WTC11 (cell line): ENCODE data around the gene SPINK1. TPM values are rescaled to one million over a fixed set of nuclear protein-coding genes. Genes with fewer than 3 reads are reported as not detected.

Source experiments
- ATAC-seq: fragments of 200-7000 bp; cut with Tn5 transposase; 2 replicates; pipeline ENCODE4 v1.10.0; 2021; ENCODE audit warnings: mild to moderate bottlenecking, moderate library complexity
- CTCF ChIA-PET: fragments of 300-600 bp; sonication (Branson Sonifier 250); formaldehyde crosslinking; loops from one replicate; lab custom pipeline; 2021; ENCODE audit warnings: antibody characterized with exemption; lab: Charles Lee
- POLR2A ChIA-PET: fragments of 350-600 bp; sonication (Branson Sonifier 250); formaldehyde crosslinking; loops from one replicate; lab custom pipeline; 2021; ENCODE audit warnings: antibody characterized with exemption; lab: Charles Lee
- DNase-seq: peaks from one replicate; pipeline ENCODE4 v3.0.0; 2021; ENCODE audit warnings: low spot score
- H3K27ac Mint-ChIP-seq: 2 replicates; pipeline ENCODE4 v1.8.0; 2021; ENCODE audit warnings: mixed read lengths
- H3K27me3 Mint-ChIP-seq: 2 replicates; pipeline ENCODE4 v1.8.0; 2021; ENCODE audit warnings: low read depth, mild to moderate bottlenecking, moderate library complexity, mixed read lengths
- H3K36me3 Mint-ChIP-seq: 2 replicates; pipeline ENCODE4 v1.8.0; 2021; ENCODE audit warnings: mixed read lengths
- H3K4me1 Mint-ChIP-seq: 2 replicates; pipeline ENCODE4 v1.8.0; 2022; ENCODE audit warnings: mixed read lengths
- H3K4me3 Mint-ChIP-seq: 2 replicates; pipeline ENCODE4 v1.8.0; 2021; ENCODE audit warnings: mild to moderate bottlenecking, moderate library complexity, mixed read lengths
- H3K9me3 Mint-ChIP-seq: 2 replicates; pipeline ENCODE4 v1.8.0; 2021; ENCODE audit warnings: mixed read lengths
- ATF1 ChIP-seq: sonication (generic); formaldehyde crosslinking; IDR thresholded peaks from 2 replicates; pipeline ENCODE4 v1.8.1; 2023; ENCODE audit warnings: mild to moderate bottlenecking, moderate library complexity, missing genetic modification reagents
- CBFB ChIP-seq: sonication (generic); formaldehyde crosslinking; IDR thresholded peaks from 2 replicates; pipeline ENCODE4 v1.8.1; 2022; ENCODE audit warnings: mild to moderate bottlenecking, low read depth, missing genetic modification reagents
- ELF4 ChIP-seq: sonication (generic); formaldehyde crosslinking; IDR thresholded peaks from 2 replicates; pipeline ENCODE4 v1.8.1; 2022; ENCODE audit warnings: low read depth, mild to moderate bottlenecking, moderate library complexity, missing genetic modification reagents
- FOXK1 ChIP-seq: sonication (generic); formaldehyde crosslinking; IDR thresholded peaks from 2 replicates; pipeline ENCODE4 v1.8.0; 2022; ENCODE audit warnings: mild to moderate bottlenecking, moderate library complexity, missing genetic modification reagents
- FOXP1 ChIP-seq: sonication (generic); formaldehyde crosslinking; IDR thresholded peaks from 2 replicates; pipeline ENCODE4 v1.8.0; 2022; ENCODE audit warnings: missing genetic modification reagents, mild to moderate bottlenecking, moderate library complexity, borderline replicate concordance
- GABPB1 ChIP-seq: sonication (generic); formaldehyde crosslinking; IDR thresholded peaks from 2 replicates; pipeline ENCODE4 v1.8.1; 2023; ENCODE audit warnings: mild to moderate bottlenecking, missing genetic modification reagents
- GRHL2 ChIP-seq: fragments of 250-450 bp; sonication (Bioruptor Pico); IDR thresholded peaks from 2 replicates; pipeline ENCODE4 v1.8.0; 2022; ENCODE audit warnings: mild to moderate bottlenecking, moderate library complexity; ENCODE audit not compliant: insufficient replicate concordance, severe bottlenecking
- HMGA2 ChIP-seq: fragments of 250-450 bp; sonication (Bioruptor Pico); IDR thresholded peaks from 2 replicates; pipeline ENCODE4 v1.4.0; 2021; ENCODE audit warnings: mild to moderate bottlenecking, moderate library complexity
- KAT7 ChIP-seq: sonication (generic); formaldehyde crosslinking; IDR thresholded peaks from 2 replicates; pipeline ENCODE4 v1.8.1; 2023; ENCODE audit warnings: missing genetic modification reagents, mild to moderate bottlenecking, borderline replicate concordance
- MXD4 ChIP-seq: fragments of 250-450 bp; sonication (Bioruptor Pico); IDR thresholded peaks from 2 replicates; pipeline ENCODE4 v1.8.0; 2021; ENCODE audit warnings: mild to moderate bottlenecking, moderate library complexity, borderline replicate concordance
- NR1H2 ChIP-seq: sonication (generic); formaldehyde crosslinking; IDR thresholded peaks from 2 replicates; pipeline ENCODE4 v1.9.0; 2021; ENCODE audit warnings: mild to moderate bottlenecking, moderate library complexity, missing genetic modification reagents
- SMAD3 ChIP-seq: sonication (generic); formaldehyde crosslinking; IDR thresholded peaks from 2 replicates; pipeline ENCODE4 v1.8.0; 2022; ENCODE audit warnings: missing genetic modification reagents, mild to moderate bottlenecking, borderline replicate concordance
- SMAD4 ChIP-seq: sonication (generic); formaldehyde crosslinking; IDR thresholded peaks from 2 replicates; pipeline ENCODE4 v1.8.0; 2022; ENCODE audit warnings: mild to moderate bottlenecking, missing genetic modification reagents
- TP53 ChIP-seq: sonication (generic); formaldehyde crosslinking; IDR thresholded peaks from 2 replicates; pipeline ENCODE4 v1.8.1; 2023; ENCODE audit warnings: mild to moderate bottlenecking, missing genetic modification reagents
- ZNF416 ChIP-seq: fragments of 250-450 bp; sonication (Bioruptor Pico); IDR thresholded peaks from 2 replicates; pipeline ENCODE4 v1.9.0; 2021; ENCODE audit warnings: mild to moderate bottlenecking, inconsistent platforms
- total RNA-seq: library from RNA; stranded (reverse); gene quantifications from 3 replicates; pipeline ENCODE4 v1.2.3, GENCODE V29; 2021
- TF ChIP-seq, protein P1 (sequence below): fragments of 250-450 bp; sonication (Bioruptor Pico); IDR thresholded peaks from 2 replicates; pipeline ENCODE4 v1.9.0; 2021; ENCODE audit warnings: mild to moderate bottlenecking
- TF ChIP-seq, protein P2 (sequence below): sonication (generic); formaldehyde crosslinking; conservative IDR thresholded peaks from 2 replicates; pipeline ENCODE4 v1.8.1; 2023; ENCODE audit warnings: mild to moderate bottlenecking, low read depth, missing genetic modification reagents, moderate library complexity
- TF ChIP-seq, protein P3 (sequence below): sonication (generic); formaldehyde crosslinking; IDR thresholded peaks from 2 replicates; pipeline ENCODE4 v1.8.1; 2022; ENCODE audit warnings: low read depth, missing genetic modification reagents, borderline replicate concordance
- TF ChIP-seq, protein P4 (sequence below): sonication (generic); formaldehyde crosslinking; IDR thresholded peaks from 2 replicates; pipeline ENCODE4 v1.8.1; 2023; ENCODE audit warnings: mild to moderate bottlenecking, moderate library complexity, missing genetic modification reagents
- TF ChIP-seq, protein P5 (sequence below): sonication (generic); formaldehyde crosslinking; IDR thresholded peaks from 2 replicates; pipeline ENCODE4 v1.8.1; 2023; ENCODE audit warnings: mild to moderate bottlenecking, missing genetic modification reagents, moderate library complexity
- TF ChIP-seq, protein P6 (sequence below): sonication (generic); formaldehyde crosslinking; IDR thresholded peaks from 2 replicates; pipeline ENCODE4 v1.8.0; 2022; ENCODE audit warnings: missing genetic modification reagents

Gene SPINK1
- total RNA-seq, 1 experiment from 2014 or later, result 5.4 TPM

DNA sequence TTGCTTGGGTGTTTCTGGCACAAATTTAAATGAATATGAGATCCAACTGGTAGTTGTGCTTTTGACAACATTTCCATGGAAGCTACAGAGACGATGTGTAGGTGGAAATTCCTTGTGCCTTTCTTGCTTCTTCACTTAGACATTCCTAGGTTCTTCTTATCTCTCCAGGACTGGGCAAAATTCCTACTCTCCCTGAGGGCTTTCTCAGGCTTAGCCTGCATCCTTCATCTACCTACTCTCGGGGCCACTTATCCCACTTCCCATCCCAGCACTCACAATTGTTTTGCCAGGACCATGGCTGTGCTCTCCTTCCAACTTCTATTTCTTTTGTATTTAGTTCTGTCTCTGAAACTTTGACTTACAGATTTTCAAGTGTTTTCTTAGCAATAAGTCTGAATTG, 17.8 kb upstream of the SPINK1 start:
- peaks cover 4% of the 10 kb centered on the region; the same call in 1 of the 2 replicates for H3K9me3 Mint-ChIP-seq
- no peak overlapping the region for H3K4me3 Mint-ChIP-seq
- no peaks in the 10 kb centered on the region for H3K36me3 Mint-ChIP-seq
- ChIA-PET POLR2A (no interaction called here), CTCF (interaction anchor here (0.6 kb wide), 1 partner anchor 9 kb away, joined by 3 read pairs; no protein-coding TSS in a partner anchor)
- peaks cover 7% of the 10 kb centered on the region for H3K27me3 Mint-ChIP-seq
- TF ChIP-seq CBFB (CRISPR knock-in tag) (no peak), TP53 (CRISPR knock-in tag) (no peak), SMAD4 (no peak), HMGA2 (CRISPR knock-in tag) (no peak), GABPB1 (CRISPR knock-in tag) (no peak), NR1H2 (CRISPR knock-in tag) (no peak), FOXK1 (no peak)
- TF ChIP-seq, protein P1, sequence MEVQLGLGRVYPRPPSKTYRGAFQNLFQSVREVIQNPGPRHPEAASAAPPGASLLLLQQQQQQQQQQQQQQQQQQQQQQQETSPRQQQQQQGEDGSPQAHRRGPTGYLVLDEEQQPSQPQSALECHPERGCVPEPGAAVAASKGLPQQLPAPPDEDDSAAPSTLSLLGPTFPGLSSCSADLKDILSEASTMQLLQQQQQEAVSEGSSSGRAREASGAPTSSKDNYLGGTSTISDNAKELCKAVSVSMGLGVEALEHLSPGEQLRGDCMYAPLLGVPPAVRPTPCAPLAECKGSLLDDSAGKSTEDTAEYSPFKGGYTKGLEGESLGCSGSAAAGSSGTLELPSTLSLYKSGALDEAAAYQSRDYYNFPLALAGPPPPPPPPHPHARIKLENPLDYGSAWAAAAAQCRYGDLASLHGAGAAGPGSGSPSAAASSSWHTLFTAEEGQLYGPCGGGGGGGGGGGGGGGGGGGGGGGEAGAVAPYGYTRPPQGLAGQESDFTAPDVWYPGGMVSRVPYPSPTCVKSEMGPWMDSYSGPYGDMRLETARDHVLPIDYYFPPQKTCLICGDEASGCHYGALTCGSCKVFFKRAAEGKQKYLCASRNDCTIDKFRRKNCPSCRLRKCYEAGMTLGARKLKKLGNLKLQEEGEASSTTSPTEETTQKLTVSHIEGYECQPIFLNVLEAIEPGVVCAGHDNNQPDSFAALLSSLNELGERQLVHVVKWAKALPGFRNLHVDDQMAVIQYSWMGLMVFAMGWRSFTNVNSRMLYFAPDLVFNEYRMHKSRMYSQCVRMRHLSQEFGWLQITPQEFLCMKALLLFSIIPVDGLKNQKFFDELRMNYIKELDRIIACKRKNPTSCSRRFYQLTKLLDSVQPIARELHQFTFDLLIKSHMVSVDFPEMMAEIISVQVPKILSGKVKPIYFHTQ (CRISPR knock-in tag), result no peak
- TF ChIP-seq, protein P2, sequence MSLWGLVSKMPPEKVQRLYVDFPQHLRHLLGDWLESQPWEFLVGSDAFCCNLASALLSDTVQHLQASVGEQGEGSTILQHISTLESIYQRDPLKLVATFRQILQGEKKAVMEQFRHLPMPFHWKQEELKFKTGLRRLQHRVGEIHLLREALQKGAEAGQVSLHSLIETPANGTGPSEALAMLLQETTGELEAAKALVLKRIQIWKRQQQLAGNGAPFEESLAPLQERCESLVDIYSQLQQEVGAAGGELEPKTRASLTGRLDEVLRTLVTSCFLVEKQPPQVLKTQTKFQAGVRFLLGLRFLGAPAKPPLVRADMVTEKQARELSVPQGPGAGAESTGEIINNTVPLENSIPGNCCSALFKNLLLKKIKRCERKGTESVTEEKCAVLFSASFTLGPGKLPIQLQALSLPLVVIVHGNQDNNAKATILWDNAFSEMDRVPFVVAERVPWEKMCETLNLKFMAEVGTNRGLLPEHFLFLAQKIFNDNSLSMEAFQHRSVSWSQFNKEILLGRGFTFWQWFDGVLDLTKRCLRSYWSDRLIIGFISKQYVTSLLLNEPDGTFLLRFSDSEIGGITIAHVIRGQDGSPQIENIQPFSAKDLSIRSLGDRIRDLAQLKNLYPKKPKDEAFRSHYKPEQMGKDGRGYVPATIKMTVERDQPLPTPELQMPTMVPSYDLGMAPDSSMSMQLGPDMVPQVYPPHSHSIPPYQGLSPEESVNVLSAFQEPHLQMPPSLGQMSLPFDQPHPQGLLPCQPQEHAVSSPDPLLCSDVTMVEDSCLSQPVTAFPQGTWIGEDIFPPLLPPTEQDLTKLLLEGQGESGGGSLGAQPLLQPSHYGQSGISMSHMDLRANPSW (CRISPR knock-in tag), result no peak
- no peak overlapping the region for H3K27ac Mint-ChIP-seq
- DNase-seq (no peak), ATAC-seq (no peak)
- peaks cover 10% of the 10 kb centered on the region for H3K4me1 Mint-ChIP-seq

DNA sequence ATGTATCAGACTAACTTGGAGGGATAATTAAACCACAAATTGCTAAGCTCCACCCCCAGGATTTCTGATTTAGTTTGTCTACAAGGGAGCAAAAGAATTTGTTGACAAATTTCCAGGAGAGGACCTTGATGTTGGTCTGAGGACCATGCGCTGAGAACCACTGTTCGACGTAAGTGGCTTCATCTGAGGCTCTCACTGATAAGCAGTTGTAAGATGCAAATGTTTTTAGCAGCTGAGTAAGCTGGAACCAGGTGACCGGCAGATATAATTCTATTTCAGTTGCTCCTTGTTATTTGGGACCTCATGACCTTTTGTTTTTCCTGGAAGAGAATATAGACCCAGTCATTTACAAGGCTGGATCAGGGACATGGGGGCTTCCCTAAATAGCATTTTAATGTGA, 14.1 kb upstream of the SPINK1 start:
- Mint-ChIP-seq H3K36me3 (no peaks in the 10 kb centered on the region), H3K27ac (no peak overlapping the region), H3K27me3 (peaks cover 4% of the 10 kb centered on the region), H3K4me3 (no peak overlapping the region), H3K4me1 (peaks cover 8% of the 10 kb centered on the region; the same call in 1 of the 2 replicates), H3K9me3 (no peaks in the 10 kb centered on the region)
- DNase-seq (no peak), ATAC-seq (no peak)
- POLR2A ChIA-PET, result no interaction called here
- CTCF ChIA-PET, result no interaction called here
- no peak for TF ChIP-seq ATF1 (CRISPR knock-in tag)
- TF ChIP-seq ELF4 (CRISPR knock-in tag), result no peak
- TF ChIP-seq, protein P3, sequence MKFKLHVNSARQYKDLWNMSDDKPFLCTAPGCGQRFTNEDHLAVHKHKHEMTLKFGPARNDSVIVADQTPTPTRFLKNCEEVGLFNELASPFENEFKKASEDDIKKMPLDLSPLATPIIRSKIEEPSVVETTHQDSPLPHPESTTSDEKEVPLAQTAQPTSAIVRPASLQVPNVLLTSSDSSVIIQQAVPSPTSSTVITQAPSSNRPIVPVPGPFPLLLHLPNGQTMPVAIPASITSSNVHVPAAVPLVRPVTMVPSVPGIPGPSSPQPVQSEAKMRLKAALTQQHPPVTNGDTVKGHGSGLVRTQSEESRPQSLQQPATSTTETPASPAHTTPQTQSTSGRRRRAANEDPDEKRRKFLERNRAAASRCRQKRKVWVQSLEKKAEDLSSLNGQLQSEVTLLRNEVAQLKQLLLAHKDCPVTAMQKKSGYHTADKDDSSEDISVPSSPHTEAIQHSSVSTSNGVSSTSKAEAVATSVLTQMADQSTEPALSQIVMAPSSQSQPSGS (CRISPR knock-in tag), result no peak
- no peak for TF ChIP-seq KAT7
- TF ChIP-seq FOXP1 (CRISPR knock-in tag), result no peak
- TF ChIP-seq GRHL2 (CRISPR knock-in tag), result no peak
- TF ChIP-seq MXD4 (CRISPR knock-in tag), result no peak
- TF ChIP-seq ZNF416 (CRISPR knock-in tag), result no peak
- TF ChIP-seq, protein P4, sequence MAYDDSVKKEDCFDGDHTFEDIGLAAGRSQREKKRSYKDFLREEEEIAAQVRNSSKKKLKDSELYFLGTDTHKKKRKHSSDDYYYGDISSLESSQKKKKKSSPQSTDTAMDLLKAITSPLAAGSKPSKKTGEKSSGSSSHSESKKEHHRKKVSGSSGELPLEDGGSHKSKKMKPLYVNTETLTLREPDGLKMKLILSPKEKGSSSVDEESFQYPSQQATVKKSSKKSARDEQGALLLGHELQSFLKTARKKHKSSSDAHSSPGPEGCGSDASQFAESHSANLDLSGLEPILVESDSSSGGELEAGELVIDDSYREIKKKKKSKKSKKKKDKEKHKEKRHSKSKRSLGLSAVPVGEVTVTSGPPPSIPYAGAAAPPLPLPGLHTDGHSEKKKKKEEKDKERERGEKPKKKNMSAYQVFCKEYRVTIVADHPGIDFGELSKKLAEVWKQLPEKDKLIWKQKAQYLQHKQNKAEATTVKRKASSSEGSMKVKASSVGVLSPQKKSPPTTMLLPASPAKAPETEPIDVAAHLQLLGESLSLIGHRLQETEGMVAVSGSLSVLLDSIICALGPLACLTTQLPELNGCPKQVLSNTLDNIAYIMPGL, result no peak
- TF ChIP-seq SMAD3 (CRISPR knock-in tag), result no peak
- TF ChIP-seq, protein P5, sequence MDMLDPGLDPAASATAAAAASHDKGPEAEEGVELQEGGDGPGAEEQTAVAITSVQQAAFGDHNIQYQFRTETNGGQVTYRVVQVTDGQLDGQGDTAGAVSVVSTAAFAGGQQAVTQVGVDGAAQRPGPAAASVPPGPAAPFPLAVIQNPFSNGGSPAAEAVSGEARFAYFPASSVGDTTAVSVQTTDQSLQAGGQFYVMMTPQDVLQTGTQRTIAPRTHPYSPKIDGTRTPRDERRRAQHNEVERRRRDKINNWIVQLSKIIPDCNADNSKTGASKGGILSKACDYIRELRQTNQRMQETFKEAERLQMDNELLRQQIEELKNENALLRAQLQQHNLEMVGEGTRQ, result no peak
- TF ChIP-seq, protein P6, sequence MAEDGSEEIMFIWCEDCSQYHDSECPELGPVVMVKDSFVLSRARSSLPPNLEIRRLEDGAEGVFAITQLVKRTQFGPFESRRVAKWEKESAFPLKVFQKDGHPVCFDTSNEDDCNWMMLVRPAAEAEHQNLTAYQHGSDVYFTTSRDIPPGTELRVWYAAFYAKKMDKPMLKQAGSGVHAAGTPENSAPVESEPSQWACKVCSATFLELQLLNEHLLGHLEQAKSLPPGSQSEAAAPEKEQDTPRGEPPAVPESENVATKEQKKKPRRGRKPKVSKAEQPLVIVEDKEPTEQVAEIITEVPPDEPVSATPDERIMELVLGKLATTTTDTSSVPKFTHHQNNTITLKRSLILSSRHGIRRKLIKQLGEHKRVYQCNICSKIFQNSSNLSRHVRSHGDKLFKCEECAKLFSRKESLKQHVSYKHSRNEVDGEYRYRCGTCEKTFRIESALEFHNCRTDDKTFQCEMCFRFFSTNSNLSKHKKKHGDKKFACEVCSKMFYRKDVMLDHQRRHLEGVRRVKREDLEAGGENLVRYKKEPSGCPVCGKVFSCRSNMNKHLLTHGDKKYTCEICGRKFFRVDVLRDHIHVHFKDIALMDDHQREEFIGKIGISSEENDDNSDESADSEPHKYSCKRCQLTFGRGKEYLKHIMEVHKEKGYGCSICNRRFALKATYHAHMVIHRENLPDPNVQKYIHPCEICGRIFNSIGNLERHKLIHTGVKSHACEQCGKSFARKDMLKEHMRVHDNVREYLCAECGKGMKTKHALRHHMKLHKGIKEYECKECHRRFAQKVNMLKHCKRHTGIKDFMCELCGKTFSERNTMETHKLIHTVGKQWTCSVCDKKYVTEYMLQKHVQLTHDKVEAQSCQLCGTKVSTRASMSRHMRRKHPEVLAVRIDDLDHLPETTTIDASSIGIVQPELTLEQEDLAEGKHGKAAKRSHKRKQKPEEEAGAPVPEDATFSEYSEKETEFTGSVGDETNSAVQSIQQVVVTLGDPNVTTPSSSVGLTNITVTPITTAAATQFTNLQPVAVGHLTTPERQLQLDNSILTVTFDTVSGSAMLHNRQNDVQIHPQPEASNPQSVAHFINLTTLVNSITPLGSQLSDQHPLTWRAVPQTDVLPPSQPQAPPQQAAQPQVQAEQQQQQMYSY (CRISPR knock-in tag), result no peak
